Endothelial cell (in vitro differentiated cells): ENCODE results near the gene SIDT2. TPM values are rescaled to one million over a fixed set of nuclear protein-coding genes. Genes with fewer than 3 reads are reported as not detected.

Experiments
- DNase-seq: peaks from one replicate; pipeline ENCODE4 v3.0.0; 2021; ENCODE audit warnings: low spot score
- H3K27ac Mint-ChIP-seq: one replicate; pipeline ENCODE4 v1.8.0; 2021; ENCODE audit warnings: mixed read lengths, inconsistent platforms; ENCODE audit not compliant: unreplicated experiment
- H3K27me3 Mint-ChIP-seq: one replicate; pipeline ENCODE4 v1.8.0; 2021; ENCODE audit warnings: mild to moderate bottlenecking, moderate library complexity, mixed read lengths, inconsistent platforms; ENCODE audit not compliant: unreplicated experiment
- H3K36me3 Mint-ChIP-seq: one replicate; pipeline ENCODE4 v1.8.0; 2021; ENCODE audit warnings: mild to moderate bottlenecking, low read depth, mixed read lengths, inconsistent platforms; ENCODE audit not compliant: unreplicated experiment
- H3K4me1 Mint-ChIP-seq: one replicate; pipeline ENCODE4 v1.8.0; 2021; ENCODE audit warnings: mild to moderate bottlenecking, mixed read lengths, inconsistent platforms; ENCODE audit not compliant: unreplicated experiment
- H3K4me3 Mint-ChIP-seq: one replicate; pipeline ENCODE4 v1.8.0; 2021; ENCODE audit warnings: mild to moderate bottlenecking, mixed read lengths, inconsistent platforms; ENCODE audit not compliant: unreplicated experiment
- H3K9me3 Mint-ChIP-seq: one replicate; pipeline ENCODE4 v1.8.0; 2021; ENCODE audit warnings: mixed read lengths, inconsistent platforms; ENCODE audit not compliant: unreplicated experiment
- total RNA-seq: library from RNA; stranded (reverse); fragmentation: NEBNext Ultra II Directional; extraction: Animal tissue kit (Norgen Biotek cat#: 25700); gene quantifications from one replicate; pipeline ENCODE4 v1.2.1, GENCODE V29; 2021; ENCODE audit not compliant: unreplicated experiment
- TF ChIP-seq, protein P1 (sequence below): fragments of 200-600 bp; sonication (generic); IDR thresholded peaks from one replicate; pipeline ENCODE4 v1.5.0; 2021; ENCODE audit warnings: antibody characterized with exemption; ENCODE audit not compliant: unreplicated experiment

The SIDT2 gene
- total RNA-seq, 1 donor from 2014 or later: 41.3 TPM

DNA sequence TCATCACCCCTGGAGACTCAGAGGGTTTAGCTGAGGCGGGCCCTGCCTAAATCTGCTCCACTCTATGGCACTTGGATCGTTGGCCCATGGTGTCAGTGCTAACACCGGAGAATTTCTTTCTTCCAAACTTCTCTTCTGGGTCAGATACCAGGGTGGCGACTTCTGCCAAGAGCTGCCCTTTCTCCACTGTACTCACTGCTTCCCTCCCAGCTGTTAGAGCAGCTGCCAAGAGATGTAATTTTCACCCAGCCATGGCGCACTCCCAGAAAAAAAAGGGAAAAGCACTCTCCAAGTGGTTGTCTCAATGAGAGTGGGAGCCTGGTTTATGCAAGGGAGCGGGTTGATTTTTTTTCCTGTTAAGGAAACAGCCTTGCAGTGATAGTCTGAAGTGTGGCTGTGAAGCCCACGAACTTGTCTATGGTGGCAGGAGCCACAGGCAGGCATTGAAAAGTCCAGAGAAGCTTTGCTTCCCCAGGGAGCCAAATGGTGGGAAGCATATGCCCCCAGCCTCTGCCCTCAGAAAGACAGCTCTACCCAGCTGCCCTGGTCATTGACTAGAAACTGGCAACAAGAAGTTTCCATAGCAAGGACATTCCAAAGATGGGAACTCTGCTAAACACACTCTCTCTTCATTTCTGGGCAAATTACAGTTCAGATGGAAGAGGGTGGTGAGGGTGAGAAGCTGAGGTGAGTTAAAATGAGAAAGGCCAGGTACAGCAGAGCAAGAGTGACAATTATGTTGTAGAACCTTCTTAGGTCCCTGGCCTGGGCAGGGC is 42.6 kb downstream of the SIDT2 start:
- H3K9me3 Mint-ChIP-seq: no peaks in the 10 kb centered on the region
- TF ChIP-seq, protein P1, sequence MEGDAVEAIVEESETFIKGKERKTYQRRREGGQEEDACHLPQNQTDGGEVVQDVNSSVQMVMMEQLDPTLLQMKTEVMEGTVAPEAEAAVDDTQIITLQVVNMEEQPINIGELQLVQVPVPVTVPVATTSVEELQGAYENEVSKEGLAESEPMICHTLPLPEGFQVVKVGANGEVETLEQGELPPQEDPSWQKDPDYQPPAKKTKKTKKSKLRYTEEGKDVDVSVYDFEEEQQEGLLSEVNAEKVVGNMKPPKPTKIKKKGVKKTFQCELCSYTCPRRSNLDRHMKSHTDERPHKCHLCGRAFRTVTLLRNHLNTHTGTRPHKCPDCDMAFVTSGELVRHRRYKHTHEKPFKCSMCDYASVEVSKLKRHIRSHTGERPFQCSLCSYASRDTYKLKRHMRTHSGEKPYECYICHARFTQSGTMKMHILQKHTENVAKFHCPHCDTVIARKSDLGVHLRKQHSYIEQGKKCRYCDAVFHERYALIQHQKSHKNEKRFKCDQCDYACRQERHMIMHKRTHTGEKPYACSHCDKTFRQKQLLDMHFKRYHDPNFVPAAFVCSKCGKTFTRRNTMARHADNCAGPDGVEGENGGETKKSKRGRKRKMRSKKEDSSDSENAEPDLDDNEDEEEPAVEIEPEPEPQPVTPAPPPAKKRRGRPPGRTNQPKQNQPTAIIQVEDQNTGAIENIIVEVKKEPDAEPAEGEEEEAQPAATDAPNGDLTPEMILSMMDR: no peak
- H3K4me1 Mint-ChIP-seq: peaks cover 22% of the 10 kb centered on the region
- DNase-seq: no peak
- no peak overlapping the region for H3K27ac Mint-ChIP-seq
- no peaks in the 10 kb centered on the region for H3K27me3 Mint-ChIP-seq
- peaks cover 33% of the 10 kb centered on the region for H3K36me3 Mint-ChIP-seq
- no peak overlapping the region for H3K4me3 Mint-ChIP-seq

DNA sequence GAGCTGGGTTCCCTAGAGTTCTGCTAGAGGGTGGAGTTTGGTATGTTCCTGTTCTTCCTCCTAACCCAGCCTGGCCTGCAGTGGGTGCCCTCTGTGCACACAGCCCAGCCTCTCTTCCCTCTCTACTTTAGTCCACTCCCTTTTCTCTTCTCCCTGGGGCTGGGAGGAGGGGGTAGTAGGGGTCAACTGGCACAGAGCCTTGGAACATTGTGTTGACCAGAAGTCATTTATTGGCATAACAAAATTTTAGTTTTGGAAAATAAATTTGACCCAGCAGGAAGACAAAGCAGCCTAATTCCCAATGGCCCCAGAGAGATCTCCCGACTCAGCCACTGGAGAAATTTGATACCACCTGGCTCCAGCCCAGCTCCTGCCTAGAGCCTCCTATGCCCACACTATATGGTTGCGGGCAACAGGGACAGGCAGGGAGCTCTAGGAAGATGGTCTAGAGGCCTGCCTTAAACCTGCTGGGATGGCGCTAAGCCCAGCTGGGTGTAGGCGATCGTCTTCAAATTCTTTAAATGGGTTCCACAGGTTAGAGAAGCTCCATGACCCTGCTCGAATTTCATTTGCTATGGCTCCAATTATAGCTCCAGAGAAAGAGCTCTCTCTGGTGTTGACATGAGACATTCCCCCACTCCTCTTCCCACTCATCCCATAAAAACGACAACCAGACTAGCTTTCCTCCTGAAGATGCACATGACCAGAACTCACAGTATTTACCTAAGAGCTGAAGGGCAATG is 43.4 kb downstream of the SIDT2 start:
- peaks cover 22% of the 10 kb centered on the region for H3K4me1 Mint-ChIP-seq
- H3K27ac Mint-ChIP-seq: no peak overlapping the region
- H3K27me3 Mint-ChIP-seq: no peaks in the 10 kb centered on the region
- H3K4me3 Mint-ChIP-seq: no peak overlapping the region
- no peaks in the 10 kb centered on the region for H3K9me3 Mint-ChIP-seq
- H3K36me3 Mint-ChIP-seq: peaks cover 32% of the 10 kb centered on the region
- no peak for DNase-seq
- TF ChIP-seq, protein P1: no peak

DNA sequence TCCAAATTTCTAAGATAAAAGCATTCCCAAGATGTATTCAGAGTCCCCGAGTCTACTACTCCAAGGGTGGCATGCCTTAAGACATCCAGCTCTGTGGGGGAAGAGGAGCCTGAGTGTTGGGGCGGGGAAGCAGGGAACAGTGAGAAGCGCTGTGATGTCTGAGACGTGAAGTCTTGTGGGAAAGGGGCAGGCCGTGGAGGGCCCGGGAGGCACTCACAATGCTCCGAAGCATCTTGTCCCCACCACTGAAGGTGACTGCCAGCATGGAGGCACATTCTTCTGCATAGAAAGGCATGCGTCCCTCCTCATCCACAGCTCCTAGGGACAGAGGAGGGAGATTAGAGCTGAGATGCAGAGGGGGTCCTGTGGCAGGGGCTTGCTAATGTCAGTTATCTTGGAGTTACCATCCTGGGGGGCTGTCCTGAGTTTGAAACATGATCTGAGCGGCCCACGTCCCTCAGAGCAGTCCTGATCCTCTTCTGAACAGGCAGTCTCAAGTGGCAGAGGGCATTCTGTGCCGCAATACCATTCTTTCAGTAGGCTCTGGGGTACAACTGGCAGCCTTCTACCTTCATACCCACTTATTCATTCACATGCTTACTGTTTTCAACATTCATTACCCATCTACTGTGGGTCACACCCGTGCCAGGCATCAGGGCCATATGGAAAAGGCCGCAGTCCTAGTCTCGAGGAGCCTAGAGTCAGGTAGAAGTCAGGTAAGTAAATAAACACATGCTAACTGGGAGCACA is 44.6 kb downstream of the SIDT2 start:
- Mint-ChIP-seq H3K4me3 (no peak overlapping the region), H3K4me1 (peaks cover 22% of the 10 kb centered on the region), H3K27me3 (no peaks in the 10 kb centered on the region), H3K36me3 (peaks cover 23% of the 10 kb centered on the region), H3K9me3 (no peaks in the 10 kb centered on the region), H3K27ac (no peak overlapping the region)
- DNase-seq: no peak
- TF ChIP-seq, protein P1: no peak

DNA sequence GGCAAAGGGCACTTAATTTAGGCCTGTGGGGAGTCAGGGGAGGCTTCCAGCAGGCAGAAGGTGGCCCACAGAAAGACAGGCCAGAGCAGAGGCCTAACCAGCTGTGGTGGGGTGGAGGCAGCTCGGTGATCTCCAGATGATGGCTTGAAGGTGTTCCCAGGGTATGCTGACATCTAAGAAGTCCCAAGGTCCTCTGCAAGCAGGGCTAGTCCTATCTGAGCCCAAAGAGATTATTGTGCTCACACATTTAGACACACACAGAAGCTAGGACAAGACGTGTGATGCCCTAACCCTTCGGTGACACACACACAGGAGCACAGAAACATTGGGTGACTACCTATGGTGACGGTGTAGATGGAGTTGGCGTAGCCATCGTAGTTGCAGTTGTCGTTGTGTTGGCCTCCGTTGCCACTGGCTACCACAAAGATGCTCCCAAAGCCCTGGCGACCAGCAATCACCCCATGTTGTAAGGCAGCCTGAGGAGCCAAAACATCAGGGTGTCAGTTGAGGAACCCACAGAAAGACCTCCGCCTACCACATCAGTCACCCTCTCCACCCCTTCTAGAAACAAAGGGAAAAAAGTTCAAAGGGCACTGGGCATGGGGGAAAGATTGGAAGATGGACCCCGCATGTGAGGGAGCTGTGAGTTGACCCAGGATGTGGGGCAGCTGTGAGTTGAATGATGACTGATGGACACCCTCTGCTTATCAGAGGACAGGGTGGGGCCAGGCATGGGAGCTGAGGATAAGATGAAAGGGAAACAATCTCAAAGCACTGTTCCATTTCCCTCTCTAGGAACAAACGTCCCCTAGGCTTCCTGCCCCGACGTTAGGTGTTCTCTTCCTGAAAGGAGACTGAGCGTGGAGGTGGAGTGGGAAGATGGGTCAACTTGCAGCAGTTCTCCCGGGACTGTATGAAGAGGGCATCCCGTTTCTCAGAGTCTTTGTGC is 45.5 kb downstream of the SIDT2 start:
- DNase-seq: no peak
- TF ChIP-seq, protein P1: no peak
- H3K4me3 Mint-ChIP-seq: no peak overlapping the region
- H3K27me3 Mint-ChIP-seq: no peaks in the 10 kb centered on the region
- H3K4me1 Mint-ChIP-seq: peaks cover 18% of the 10 kb centered on the region
- no peak overlapping the region for H3K27ac Mint-ChIP-seq
- peaks cover 23% of the 10 kb centered on the region for H3K36me3 Mint-ChIP-seq
- no peaks in the 10 kb centered on the region for H3K9me3 Mint-ChIP-seq
